ENCODE data around the gene AP4M1.

Gene AP4M1

DNA sequence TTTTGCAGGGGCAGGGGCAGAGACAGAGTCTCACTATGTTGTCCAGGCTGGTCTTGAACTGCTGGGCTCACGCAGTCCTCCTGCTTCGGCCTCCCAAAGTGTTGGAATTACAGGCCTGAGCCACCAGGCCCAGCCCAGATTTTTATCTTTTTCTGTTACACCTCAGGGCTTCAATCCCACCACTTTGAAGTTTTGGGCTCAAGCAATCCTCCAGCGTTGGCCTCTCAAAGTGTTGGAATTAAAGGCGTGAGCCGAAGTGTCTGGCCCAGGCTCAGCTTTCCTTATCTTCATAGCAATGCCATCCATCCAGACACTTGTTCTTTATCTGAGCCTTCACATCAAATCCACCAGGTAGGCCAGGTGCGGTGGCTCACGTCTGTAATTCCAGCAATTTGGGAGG is 13.6 kb downstream of the AP4M1 start:
- H3K27me3 ChIP-seq (ENCODE audit: control insufficient read depth, insufficient read depth, low read length) = no peaks in the 10 kb centered on the region
- no peak overlapping the region for H3K4me3 ChIP-seq (ENCODE audit: low read length)
- peaks cover 19% of the 10 kb centered on the region for H3K36me3 ChIP-seq (ENCODE audit: control insufficient read depth, low read depth, low read length)
- no peak overlapping the region for H3K27ac ChIP-seq (ENCODE audit: low read length)
- H3K9me3 ChIP-seq (ENCODE audit: control insufficient read depth, low read depth, low read length) = no peaks in the 10 kb centered on the region
- H3K4me1 ChIP-seq (ENCODE audit: control insufficient read depth, low read depth, low read length) = no peaks in the 10 kb centered on the region
- no peak overlapping the region for H3K9ac ChIP-seq (ENCODE audit: low read length)

DNA sequence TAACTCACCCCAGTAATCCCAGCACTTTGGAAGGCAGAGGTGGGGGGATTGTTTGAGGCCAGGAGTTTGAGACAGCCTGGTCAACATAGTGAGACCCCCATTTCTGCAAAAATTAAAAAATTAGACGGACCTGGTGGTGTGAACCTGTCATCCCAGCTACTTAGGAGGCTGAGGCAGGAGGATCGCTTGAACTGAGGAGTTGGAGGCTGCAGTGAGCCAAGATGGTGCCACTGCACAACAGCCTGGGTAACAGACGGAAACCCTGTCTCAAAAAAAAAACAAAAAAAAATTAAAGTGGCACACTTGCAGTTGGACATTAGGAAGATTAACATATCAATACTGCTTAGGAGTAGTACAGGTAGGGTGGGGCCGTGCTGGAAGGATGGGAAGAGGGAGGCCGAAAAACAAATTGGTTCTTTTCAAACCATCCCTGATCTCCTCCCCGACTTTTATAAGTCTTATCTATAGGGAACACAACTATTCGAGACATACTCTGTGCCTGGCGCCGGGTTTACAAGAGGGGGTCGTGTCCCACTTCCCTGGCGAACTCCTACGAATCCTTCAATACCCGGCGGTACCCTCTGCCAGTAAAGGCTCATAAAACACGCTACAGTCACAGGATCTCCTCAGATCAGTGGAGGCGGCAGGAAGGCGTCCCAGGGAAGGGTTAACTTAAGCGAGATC is 17.1 kb downstream of the AP4M1 start:
- Histone ChIP-seq H3K27ac (ENCODE audit: low read length) (peak overlapping the region; percentile 83), H3K4me1 (ENCODE audit: control insufficient read depth, low read depth, low read length) (peaks cover 6% of the 10 kb centered on the region), H3K9ac (ENCODE audit: low read length) (peak overlapping the region; percentile 83), H3K27me3 (ENCODE audit: control insufficient read depth, insufficient read depth, low read length) (no peaks in the 10 kb centered on the region), H3K4me3 (ENCODE audit: low read length) (peak overlapping the region; percentile 85), H3K9me3 (ENCODE audit: control insufficient read depth, low read depth, low read length) (no peaks in the 10 kb centered on the region), H3K36me3 (ENCODE audit: control insufficient read depth, low read depth, low read length) (peaks cover 3% of the 10 kb centered on the region)

GRCh38 chr7:100119072-100119969 is 17.9 kb downstream of the AP4M1 start, which contains the start of the genes CNPY4 and TAF6:
TSS of gene CNPY4 (plus strand) at chr7:100119634. CDS start at chr7:100119745, 111 bp downstream.
TSS of gene TAF6 (minus strand) at chr7:100119358. CDS start at chr7:100114209, 5,149 bp downstream.
- H3K27me3 ChIP-seq (ENCODE audit: control insufficient read depth, insufficient read depth, low read length) = no peaks in the 10 kb centered on the region
- no peaks in the 10 kb centered on the region for H3K9me3 ChIP-seq (ENCODE audit: control insufficient read depth, low read depth, low read length)
- H3K27ac ChIP-seq (ENCODE audit: low read length) = peak within 1 kb of the TSS; percentile 83
- H3K36me3 ChIP-seq (ENCODE audit: control insufficient read depth, low read depth, low read length) = no peaks in the 10 kb centered on the region
- H3K4me3 ChIP-seq (ENCODE audit: low read length) = peak within 1 kb of the TSS; percentile 85
- peak within 1 kb of the TSS; percentile 83 for H3K9ac ChIP-seq (ENCODE audit: low read length)
- H3K4me1 ChIP-seq (ENCODE audit: control insufficient read depth, low read depth, low read length) = peaks cover 6% of the 10 kb centered on the region

GRCh38 chr7:100119970-100120732 is 18.7 kb downstream of the AP4M1 start:
- H3K9ac ChIP-seq (ENCODE audit: low read length) = peak overlapping the region; percentile 83
- H3K27ac ChIP-seq (ENCODE audit: low read length) = peak overlapping the region; percentile 0

GRCh38 chr7:100120733-100121036 is 19.2 kb downstream of the AP4M1 start:
- no peaks in the 10 kb centered on the region for H3K27me3 ChIP-seq (ENCODE audit: control insufficient read depth, insufficient read depth, low read length)
- no peaks in the 10 kb centered on the region for H3K36me3 ChIP-seq (ENCODE audit: control insufficient read depth, low read depth, low read length)
- H3K4me3 ChIP-seq (ENCODE audit: low read length) = peak overlapping the region; percentile 85
- H3K9me3 ChIP-seq (ENCODE audit: control insufficient read depth, low read depth, low read length) = no peaks in the 10 kb centered on the region
- peak overlapping the region; percentile 0 for H3K27ac ChIP-seq (ENCODE audit: low read length)
- H3K4me1 ChIP-seq (ENCODE audit: control insufficient read depth, low read depth, low read length) = peaks cover 6% of the 10 kb centered on the region
- no peak overlapping the region for H3K9ac ChIP-seq (ENCODE audit: low read length)

More at GRCh38 chr7:100119970-100120732, 18.7 kb downstream of the AP4M1 start:
- Histone ChIP-seq H3K36me3 (ENCODE audit: control insufficient read depth, low read depth, low read length) (no peaks in the 10 kb centered on the region), H3K4me1 (ENCODE audit: control insufficient read depth, low read depth, low read length) (peaks cover 6% of the 10 kb centered on the region), H3K9me3 (ENCODE audit: control insufficient read depth, low read depth, low read length) (no peaks in the 10 kb centered on the region), H3K27me3 (ENCODE audit: control insufficient read depth, insufficient read depth, low read length) (no peaks in the 10 kb centered on the region), H3K4me3 (ENCODE audit: low read length) (peak overlapping the region; percentile 85)

DNA sequence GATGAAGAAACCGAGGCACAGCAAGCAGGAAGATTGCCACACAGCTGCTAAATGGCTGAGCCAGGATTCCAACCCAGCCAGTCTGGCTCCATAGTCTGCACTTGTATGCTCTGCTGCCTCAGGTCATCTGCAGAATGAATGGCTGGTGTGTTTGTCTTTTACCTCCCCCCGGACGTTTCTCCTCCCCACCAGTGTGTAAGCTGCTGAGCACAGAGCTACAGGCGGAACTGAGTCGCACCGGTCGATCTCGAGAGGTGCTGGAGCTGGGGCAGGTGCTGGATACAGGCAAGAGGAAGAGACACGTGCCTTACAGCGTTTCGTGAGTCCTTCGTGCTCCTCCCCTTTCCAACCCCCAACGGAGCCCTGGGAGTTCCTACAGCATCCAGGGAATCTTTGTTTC is 20.6 kb downstream of the AP4M1 start:
- Histone ChIP-seq H3K4me3 (ENCODE audit: low read length) (no peak overlapping the region), H3K4me1 (ENCODE audit: control insufficient read depth, low read depth, low read length) (peaks cover 6% of the 10 kb centered on the region), H3K27me3 (ENCODE audit: control insufficient read depth, insufficient read depth, low read length) (no peaks in the 10 kb centered on the region), H3K27ac (ENCODE audit: low read length) (no peak overlapping the region), H3K9ac (ENCODE audit: low read length) (no peak overlapping the region), H3K9me3 (ENCODE audit: control insufficient read depth, low read depth, low read length) (no peaks in the 10 kb centered on the region), H3K36me3 (ENCODE audit: control insufficient read depth, low read depth, low read length) (no peaks in the 10 kb centered on the region)

DNA sequence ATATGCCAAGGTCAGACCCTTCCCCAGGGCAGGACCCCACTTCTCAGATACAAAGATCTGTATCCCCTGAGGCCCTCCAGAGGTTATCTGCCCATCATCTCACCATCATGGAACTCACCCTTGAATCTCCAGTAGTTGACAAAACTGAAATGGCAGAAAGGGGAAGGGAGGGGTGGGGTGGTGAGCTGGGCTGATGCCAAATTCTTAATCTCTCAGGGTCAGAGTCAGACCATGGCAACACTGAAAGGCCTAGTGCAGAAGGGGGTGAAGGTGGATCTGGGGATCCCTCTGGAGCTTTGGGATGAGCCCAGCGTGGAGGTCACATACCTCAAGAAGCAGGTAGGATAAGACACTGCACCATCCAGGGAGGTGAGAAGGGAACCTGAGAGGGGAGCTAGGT is 21.1 kb downstream of the AP4M1 start:
- Histone ChIP-seq H3K27me3 (ENCODE audit: control insufficient read depth, insufficient read depth, low read length) (peaks cover under 1% of the 10 kb centered on the region), H3K4me3 (ENCODE audit: low read length) (no peak overlapping the region), H3K9me3 (ENCODE audit: control insufficient read depth, low read depth, low read length) (no peaks in the 10 kb centered on the region), H3K27ac (ENCODE audit: low read length) (no peak overlapping the region), H3K9ac (ENCODE audit: low read length) (no peak overlapping the region), H3K4me1 (ENCODE audit: control insufficient read depth, low read depth, low read length) (peaks cover 6% of the 10 kb centered on the region), H3K36me3 (ENCODE audit: control insufficient read depth, low read depth, low read length) (no peaks in the 10 kb centered on the region)

DNA sequence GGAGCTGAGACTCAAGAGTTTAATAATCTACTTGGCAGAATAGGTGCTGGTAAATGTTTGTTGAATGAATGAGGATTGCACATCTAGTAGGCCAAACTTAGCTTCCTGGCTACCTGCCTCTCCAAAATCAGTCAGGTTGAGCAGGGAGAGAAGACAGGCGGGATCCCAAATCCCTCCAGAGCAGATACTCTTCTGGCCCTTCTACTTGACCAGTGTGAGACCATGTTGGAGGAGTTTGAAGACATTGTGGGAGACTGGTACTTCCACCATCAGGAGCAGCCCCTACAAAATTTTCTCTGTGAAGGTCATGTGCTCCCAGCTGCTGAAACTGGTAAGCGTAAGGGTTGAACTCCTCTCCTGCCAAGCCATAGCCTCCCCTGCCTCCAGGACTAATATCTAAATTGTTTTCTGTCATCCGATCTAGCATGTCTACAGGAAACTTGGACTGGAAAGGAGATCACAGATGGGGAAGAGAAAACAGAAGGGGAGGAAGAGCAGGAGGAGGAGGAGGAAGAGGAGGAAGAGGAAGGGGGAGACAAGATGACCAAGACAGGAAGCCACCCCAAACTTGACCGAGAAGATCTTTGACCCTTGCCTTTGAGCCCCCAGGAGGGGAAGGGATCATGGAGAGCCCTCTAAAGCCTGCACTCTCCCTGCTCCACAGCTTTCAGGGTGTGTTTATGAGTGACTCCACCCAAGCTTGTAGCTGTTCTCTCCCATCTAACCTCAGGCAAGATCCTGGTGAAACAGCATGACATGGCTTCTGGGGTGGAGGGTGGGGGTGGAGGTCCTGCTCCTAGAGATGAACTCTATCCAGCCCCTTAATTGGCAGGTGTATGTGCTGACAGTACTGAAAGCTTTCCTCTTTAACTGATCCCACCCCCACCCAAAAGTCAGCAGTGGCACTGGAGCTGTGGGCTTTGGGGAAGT is 23.1 kb downstream of the AP4M1 start:
- Histone ChIP-seq H3K36me3 (ENCODE audit: control insufficient read depth, low read depth, low read length) (no peaks in the 10 kb centered on the region), H3K9me3 (ENCODE audit: control insufficient read depth, low read depth, low read length) (no peaks in the 10 kb centered on the region), H3K4me3 (ENCODE audit: low read length) (no peak overlapping the region), H3K27ac (ENCODE audit: low read length) (no peak overlapping the region), H3K27me3 (ENCODE audit: control insufficient read depth, insufficient read depth, low read length) (peaks cover 20% of the 10 kb centered on the region), H3K4me1 (ENCODE audit: control insufficient read depth, low read depth, low read length) (peaks cover 10% of the 10 kb centered on the region), H3K9ac (ENCODE audit: low read length) (no peak overlapping the region)

- Histone ChIP-seq H3K36me3 (ENCODE audit: control insufficient read depth, low read depth, low read length) (no peaks in the 10 kb centered on the region), H3K9me3 (ENCODE audit: control insufficient read depth, low read depth, low read length) (no peaks in the 10 kb centered on the region), H3K4me3 (ENCODE audit: low read length) (peak overlapping the region; percentile 95), H3K9ac (ENCODE audit: low read length) (peak overlapping the region; percentile 95), H3K27me3 (ENCODE audit: control insufficient read depth, insufficient read depth, low read length) (peaks cover 22% of the 10 kb centered on the region), H3K27ac (ENCODE audit: low read length) (peak overlapping the region; percentile 89), H3K4me1 (ENCODE audit: control insufficient read depth, low read depth, low read length) (peaks cover 4% of the 10 kb centered on the region)
Measured at GRCh38 chr7:100126239-100126930, 24.9 kb downstream of the AP4M1 start.
